Uterus (tissue), 2 donors: ENCODE results near the gene NTSR1.

ENCODE experiments used
- POLR2A ChIP-seq, 2 donors: fragments of 450-650 bp; IDR thresholded peaks; one replicate each; pipeline ENCODE4 v1.6.1; 2016; ENCODE audit warnings: antibody characterized with exemption in 2 of 2, mild to moderate bottlenecking in 1 of 2, moderate library complexity in 1 of 2
- TF ChIP-seq, protein P1 (sequence below), 4 experiments: fragments of 200-600 bp in 2 of 4; fragments of 450-650 bp in 2 of 4; sonication (generic) in 2 of 4; IDR thresholded peaks; one replicate each; pipeline ENCODE4 v1.5.1; 2016 to 2019; ENCODE audit warnings: antibody characterized with exemption in 4 of 4, mild to moderate bottlenecking in 2 of 4, moderate library complexity in 1 of 4

DNA sequence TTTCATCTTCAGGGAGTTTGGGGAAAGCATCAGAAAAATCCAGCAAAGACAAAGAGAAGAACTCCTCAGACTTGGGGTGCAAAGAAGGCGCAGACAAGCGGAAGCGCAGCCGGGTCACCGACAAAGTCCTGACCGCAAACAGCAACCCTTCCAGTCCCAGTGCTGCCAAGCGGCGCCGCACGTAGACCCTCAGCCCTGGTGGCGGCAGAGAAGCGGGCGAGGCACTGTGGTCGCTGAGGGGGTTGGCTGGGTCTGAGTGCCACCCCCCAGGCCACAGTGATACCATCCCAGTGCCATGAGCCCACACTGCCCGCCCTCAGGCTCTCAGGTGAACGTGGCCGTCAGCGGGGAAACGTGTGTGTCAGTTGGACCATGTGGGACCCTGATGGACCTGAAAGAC lies 90.8 kb downstream of the NTSR1 start:
- TF ChIP-seq, protein P1, sequence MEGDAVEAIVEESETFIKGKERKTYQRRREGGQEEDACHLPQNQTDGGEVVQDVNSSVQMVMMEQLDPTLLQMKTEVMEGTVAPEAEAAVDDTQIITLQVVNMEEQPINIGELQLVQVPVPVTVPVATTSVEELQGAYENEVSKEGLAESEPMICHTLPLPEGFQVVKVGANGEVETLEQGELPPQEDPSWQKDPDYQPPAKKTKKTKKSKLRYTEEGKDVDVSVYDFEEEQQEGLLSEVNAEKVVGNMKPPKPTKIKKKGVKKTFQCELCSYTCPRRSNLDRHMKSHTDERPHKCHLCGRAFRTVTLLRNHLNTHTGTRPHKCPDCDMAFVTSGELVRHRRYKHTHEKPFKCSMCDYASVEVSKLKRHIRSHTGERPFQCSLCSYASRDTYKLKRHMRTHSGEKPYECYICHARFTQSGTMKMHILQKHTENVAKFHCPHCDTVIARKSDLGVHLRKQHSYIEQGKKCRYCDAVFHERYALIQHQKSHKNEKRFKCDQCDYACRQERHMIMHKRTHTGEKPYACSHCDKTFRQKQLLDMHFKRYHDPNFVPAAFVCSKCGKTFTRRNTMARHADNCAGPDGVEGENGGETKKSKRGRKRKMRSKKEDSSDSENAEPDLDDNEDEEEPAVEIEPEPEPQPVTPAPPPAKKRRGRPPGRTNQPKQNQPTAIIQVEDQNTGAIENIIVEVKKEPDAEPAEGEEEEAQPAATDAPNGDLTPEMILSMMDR (IDR thresholded peaks at IDR 0.05), result no peak
- TF ChIP-seq POLR2A (IDR thresholded peaks at IDR 0.05), result no peak
